Measurements from ENCODE around the gene AXDND1.

GRCh38 chr1:179516976-179517705 lies 151.4 kb downstream of the AXDND1 start:
- no peak for TF ChIP-seq ARNTL (CRISPR knock-in tag; IDR thresholded peaks at IDR 0.05; ENCODE audit: borderline replicate concordance, low read depth)
- no peak for TF ChIP-seq RARB (CRISPR knock-in tag; IDR thresholded peaks at IDR 0.05)
- TF ChIP-seq SNAI2 (CRISPR knock-in tag; IDR thresholded peaks at IDR 0.05), result no peak
- TF ChIP-seq ZNF565 (CRISPR knock-in tag; conservative IDR thresholded peaks at IDR 0.05; ENCODE audit: low read depth), result no peak
- TF ChIP-seq, protein P1, sequence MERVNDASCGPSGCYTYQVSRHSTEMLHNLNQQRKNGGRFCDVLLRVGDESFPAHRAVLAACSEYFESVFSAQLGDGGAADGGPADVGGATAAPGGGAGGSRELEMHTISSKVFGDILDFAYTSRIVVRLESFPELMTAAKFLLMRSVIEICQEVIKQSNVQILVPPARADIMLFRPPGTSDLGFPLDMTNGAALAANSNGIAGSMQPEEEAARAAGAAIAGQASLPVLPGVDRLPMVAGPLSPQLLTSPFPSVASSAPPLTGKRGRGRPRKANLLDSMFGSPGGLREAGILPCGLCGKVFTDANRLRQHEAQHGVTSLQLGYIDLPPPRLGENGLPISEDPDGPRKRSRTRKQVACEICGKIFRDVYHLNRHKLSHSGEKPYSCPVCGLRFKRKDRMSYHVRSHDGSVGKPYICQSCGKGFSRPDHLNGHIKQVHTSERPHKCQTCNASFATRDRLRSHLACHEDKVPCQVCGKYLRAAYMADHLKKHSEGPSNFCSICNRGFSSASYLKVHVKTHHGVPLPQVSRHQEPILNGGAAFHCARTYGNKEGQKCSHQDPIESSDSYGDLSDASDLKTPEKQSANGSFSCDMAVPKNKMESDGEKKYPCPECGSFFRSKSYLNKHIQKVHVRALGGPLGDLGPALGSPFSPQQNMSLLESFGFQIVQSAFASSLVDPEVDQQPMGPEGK (CRISPR knock-in tag; IDR thresholded peaks at IDR 0.05; ENCODE audit: borderline replicate concordance), result no peak
- TF ChIP-seq CREB5 (CRISPR knock-in tag; IDR thresholded peaks at IDR 0.05; ENCODE audit: low read depth), result no peak
- TF ChIP-seq TCF4 (CRISPR knock-in tag; IDR thresholded peaks at IDR 0.05; ENCODE audit: borderline replicate concordance), result no peak

All from SK-N-SH treated with all-trans-retinoic acid at 6 μM for 48 hours (cell line).